Glomerular visceral epithelial cell (primary cell): ENCODE results near the gene COX19.

Source experiments
- DNase-seq: peaks from one replicate; pipeline ENCODE4 v3.0.0-alpha.2; 2016; ENCODE audit errors: extremely low spot score

Gene COX19

DNA sequence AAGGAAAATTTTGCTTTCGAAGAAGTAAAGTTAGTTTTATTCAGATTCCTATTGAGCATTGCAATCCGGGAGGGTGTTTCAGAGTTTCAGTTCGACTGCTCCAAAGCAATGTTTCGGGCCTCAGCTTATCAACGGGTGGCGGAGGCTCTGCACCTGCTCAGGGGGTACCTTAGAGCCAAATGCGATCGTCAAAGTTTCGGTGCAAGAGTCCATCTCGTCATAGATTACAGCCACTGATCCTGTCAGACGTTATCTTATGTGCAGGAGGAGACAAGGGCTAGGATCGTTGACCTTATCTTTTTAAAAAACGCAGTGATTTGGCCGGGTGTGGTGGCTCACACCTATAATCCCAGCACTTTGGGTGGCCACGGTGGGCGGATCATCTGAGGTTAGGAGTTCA lies 3.8 kb upstream of the COX19 start:
- DNase-seq = no peak

DNA sequence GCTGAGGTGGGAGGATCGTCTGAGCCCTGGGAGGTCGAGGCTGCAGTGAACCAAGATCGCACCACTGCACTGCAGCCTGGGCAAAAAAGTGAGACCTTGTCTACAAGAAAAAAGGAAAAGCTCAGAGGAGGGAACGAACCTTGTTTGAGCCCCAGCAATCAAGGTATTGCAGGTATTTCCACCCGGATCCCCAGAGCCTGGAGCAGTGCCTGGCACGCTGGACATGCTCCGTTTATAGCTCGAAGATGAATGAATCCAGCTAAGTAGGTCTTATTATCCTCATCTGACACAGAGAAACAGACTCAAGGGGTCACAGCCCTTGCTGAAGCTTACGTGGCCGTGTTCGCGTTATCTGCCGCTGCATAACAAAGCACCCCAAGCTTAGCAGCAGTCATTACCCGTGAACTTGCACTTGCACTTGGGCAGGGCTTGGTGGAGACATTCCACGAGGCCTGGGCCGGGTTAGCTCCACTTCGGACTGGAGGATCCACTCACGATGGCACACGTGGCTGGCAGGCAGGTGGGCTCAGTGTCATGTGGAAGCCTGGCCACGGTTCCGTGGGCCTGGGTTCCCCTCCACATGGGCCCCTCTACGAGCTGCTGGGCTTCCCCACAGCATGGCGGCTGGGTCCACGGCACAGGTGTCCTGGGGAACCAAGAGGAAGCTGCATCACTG lies 3.2 kb upstream of the COX19 start:
- no peak for DNase-seq

DNA sequence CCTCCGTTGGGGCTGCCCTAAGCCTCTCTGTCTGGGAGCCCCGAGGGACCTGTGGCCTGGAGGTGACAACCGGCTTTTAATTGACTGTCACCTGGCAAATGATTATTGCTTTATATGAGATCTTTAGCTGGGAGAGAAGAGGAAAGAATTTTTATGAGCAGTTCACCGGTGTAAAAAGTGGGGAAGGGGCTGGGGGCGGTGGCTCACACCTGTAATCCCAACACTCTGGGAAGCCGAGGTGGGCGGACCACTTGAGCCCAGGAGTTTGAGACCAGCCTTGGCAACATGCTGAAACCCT lies 2.6 kb upstream of the COX19 start:
- no peak for DNase-seq

DNA sequence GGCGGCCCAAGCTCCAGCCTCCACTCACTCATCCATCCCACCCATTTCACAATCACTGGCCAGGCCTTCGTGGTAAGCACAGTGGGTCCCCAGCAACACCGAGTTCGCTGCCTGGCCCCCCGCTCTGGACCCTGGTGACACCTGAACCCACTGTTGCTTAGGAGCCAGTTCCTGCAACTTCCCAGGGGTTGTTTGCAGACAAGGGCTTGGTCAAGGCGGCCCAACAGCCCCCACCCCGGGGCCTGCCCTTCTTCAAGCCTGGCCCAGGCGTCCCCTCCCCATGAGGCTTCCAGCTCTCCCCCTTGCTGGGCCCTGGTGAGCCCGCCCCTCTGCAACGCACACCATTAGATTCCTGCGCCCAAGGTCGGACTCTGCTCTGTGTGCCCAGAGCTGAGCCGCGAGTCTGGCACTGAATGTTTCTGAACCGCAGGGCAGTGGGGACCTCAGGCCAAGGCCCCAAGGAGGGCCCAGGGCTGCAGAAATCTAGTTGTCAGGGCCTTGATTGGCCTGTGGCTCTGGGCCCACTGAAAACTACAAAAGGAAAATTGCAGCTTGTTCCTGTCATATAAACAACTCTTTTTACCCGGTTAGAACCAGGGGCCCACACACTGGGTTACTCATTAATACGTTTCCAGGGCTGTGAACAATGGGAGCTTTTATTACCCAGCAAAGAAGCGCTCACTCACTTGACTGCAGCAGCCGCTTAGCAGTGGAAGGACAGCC lies 2.1 kb upstream of the COX19 start:
- DNase-seq = peak; percentile 67

DNA sequence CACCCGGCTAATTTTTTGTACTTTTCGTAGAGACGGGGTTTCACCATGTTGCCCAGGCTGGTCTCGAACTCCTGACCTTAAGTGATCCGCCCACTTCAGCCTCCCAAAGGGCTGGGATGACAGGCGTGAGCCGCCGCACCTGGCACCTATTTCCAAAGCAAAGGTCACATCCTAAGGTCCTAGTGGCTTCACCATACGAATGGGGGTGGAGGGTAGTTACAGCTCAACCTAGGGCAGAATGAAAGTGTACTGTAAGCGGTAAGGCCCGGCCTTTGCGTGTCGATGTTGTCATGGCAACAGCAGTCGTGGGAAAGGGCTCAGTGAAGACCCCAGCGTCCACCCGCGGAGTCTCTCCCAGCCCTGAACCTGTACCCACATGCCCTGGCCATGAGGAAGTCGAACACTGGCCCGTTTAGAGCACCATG lies 1.6 kb upstream of the COX19 start:
- DNase-seq = no peak

DNA sequence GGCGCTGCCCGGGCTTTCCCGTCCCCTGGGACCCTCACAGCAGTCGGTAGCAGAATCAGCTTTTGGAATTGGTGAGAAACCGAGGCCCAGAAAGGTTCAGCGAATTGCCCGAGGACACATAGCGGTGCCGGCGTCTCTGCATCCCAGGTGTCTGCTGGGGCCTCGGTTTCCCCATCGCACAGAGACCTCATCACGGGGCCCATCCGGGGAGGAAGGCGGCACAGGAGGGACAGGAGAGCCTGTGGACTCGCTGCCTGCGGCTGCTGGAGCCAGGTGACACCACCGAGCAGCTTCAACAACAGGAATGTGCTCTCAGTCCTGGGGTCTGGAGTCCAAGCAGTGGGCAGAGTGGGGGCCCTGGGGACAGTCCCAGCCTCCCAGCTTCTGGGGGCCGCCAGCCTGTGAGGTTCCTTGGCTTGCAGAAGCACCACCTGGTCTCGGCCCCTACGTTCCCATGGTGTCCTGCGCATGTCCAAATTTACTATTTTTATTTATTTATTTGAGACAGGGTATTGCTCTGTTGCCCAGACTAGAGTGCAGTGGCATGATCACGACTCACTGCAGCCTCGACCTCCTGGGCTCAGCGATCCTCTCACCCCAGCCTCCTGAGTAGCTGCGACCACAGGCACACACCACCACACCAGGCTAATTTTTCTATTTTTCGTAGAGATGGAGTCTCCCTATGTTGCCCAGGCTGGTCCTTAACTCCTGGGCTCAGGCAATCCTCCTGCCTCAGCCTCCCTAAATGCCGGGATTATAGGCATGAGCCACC lies 539 bp upstream of the COX19 start:
- no peak for DNase-seq

DNA sequence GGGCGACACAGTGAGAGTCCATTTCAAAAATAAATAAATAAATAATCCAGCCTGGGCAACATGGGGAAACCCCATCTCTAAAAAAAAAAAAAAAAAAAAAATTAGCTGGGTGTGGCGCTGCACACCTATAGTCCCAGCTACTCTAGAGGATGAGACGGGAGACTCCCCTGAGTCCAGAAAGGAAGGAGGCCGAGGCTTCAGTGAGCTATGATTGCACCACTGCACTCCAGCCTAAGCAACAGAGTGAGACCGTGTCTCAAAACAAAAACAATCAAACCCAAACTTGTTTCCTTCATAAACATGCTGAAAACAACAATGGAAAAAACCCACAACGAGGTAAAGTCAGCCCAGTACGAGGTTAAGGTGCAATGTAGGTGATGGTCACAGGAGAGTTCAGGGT lies 1.2 kb downstream of the COX19 start:
- DNase-seq = no peak

DNA sequence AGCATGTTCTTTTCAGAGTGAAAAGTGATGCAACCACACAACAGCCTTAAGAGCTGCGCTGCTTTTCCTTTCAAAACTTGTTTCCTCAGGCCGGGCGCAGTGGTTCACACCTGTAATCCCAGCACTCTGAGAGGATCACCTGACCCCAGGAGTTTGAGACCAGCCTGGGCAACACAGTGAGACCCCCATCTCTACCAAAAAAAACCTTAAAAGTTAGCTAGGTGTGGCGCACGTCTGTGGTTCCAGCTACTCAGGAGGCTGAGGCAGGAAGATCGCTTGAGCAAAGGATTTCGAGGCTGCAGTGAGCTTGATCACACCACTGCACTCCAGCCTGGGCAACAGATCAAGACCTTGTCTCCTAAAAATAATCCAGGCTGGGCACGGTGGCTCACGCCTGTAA lies 2.0 kb downstream of the COX19 start:
- no peak for DNase-seq

DNA sequence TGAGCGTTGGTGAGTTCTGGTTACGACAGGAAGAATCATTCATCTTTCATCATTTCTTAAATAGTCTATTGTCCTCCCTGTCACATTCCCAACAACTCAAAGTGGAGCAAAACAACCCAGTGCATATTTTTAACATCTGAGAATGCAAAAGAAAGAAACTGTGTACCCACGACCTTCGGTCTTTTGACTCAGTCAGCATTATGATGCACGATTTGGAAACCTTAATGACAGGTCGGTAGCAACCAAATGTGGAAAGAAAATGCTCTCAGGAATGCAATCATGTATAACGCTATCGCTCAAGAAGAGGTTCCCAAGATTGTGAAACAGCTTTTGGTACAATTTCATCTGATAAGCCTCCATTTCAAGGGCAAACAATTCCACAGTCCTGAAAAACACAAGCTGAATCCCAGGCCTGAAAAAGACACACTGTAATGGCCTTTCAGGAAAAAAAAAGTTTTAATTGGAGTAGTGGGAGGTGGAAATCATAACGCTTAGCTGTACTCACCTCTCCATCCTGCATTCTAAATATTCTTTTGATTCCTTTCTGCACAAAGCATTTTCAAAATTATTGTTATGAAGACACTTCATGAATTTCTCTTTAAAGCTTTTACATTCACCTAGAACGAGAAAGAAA lies 2.6 kb downstream of the COX19 start:
- no peak for DNase-seq

DNA sequence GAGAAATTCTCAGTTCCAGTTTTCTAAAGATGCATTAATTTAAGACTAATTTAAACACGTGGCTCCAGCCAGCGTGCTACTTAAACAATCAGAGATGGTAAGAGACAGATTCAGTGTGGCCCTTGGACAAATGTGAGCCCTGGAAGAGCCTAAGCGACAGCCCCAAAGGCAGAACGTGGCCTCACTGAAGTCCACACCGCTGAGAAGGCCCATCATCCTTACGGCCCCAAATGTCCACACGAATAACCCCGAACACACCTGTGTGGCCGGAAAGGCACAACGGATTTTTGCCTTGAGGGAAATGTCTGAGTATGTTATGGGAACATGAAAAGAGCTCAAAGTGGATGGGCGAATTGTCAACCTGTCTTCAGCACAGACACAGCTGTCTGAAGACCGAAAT lies 3.2 kb downstream of the COX19 start:
- DNase-seq = no peak

DNA sequence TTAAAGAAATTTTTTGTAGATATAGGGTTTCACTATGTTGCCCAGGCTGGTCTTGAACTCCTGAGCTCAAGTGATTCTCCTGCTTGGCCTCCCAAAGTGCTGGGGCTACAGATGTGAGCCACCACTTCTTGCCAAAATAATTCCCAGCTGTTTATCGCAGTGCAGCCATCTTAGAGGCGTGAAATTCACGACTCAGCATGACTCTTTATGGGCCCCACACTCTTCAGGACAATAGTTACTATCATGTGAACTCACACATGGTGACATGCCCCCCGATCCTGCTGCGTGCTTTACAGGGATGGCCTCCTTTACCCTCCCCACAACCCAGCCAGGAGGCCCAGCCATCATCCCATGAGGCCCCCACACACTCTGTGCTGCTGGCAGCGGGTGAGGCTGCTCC lies 4.6 kb downstream of the COX19 start:
- DNase-seq = no peak

DNA sequence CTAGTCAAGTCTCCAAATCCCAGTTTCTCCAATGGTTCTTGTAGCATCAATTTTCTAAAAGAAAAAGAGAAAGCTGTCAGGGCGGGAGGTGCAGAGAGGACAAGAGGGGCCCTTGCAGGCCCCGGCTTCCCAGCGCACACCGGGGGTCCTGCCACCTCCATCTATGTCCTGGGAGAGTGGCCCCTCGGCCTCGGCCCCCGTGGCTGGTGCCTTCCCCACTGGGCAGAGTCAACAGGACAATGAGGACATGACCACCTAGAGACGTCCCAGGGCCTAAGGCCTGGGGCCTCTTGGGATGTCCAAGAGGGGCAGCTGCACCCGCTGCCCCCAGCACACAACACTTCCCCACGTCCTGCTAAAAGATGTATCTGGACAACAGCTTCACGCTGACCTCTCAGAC lies 5.9 kb downstream of the COX19 start:
- no peak for DNase-seq

DNA sequence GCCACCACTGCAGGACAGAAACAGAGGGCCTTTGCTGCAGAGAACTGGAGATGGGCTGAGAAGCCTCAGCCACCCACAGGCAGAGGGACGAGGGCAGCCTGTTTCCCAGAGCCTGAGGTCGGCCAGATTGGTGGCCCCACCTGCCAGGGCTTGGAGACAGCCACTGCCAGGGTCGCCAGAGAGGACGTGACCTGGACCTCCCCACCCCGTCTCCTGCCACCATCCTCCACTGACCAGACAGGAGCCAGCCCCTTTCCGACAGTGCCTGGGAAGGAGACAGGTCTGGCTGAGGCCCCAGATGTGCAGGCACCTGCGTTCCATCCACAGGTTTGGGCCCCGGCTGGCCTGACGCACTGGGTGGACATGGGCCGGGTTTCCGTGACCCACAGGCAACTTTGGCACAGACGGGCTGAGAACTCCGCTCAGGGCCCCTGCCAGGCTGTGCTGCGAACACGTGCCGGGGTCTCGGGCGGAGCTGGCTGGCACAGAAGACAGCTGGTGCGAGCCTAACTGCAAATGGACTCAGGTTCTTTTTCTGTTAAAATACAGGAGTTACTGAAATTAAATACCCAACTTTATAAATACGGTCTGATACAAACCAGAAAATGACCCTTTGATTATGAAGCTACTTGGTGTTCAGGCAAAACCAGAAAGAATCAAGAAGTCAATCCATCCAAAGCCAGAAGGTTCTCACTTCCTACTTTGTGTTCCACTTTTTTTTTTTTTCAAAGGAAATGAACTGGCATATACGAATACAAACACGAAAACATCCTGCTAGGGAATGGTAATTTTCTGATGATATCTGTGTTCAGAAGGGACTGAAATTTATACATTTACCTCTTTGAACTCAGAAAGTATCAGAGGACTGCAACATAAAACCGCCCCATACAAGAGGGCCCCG lies 6.9 kb downstream of the COX19 start:
- no peak for DNase-seq

DNA sequence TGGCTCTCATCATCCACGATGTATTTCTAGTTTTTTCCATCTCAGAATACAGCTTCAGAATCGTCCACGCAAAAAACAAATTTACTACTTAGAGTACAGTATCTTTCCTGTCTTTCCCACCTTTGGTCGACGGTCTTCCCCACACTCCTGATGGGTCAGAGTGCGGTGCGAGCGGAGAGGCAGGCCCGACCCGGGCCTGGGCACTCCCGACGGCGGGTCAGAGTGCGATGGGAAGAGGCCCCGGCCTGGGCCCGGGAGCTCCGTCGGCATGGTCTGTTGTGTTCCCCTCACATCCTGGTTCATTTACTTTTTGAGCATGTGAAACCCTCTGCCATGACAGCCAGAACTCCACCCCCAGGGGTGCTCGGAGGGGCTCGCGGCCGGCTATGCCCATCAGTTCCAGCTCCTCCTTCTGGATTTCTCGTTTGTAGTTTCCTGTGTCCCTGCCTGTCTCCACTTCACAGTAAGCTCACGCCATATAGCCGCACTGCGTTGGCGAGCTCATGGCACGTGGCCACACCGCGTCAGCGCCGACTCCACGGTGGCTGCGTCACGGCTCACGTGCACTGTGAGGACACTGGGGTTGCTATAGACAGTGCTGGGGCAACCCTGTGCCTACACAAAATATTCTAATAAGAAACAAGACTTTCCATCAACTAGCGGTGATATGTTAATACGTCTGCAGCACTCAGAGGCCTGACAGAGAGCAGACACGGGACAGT lies 7.8 kb downstream of the COX19 start:
- no peak for DNase-seq

DNA sequence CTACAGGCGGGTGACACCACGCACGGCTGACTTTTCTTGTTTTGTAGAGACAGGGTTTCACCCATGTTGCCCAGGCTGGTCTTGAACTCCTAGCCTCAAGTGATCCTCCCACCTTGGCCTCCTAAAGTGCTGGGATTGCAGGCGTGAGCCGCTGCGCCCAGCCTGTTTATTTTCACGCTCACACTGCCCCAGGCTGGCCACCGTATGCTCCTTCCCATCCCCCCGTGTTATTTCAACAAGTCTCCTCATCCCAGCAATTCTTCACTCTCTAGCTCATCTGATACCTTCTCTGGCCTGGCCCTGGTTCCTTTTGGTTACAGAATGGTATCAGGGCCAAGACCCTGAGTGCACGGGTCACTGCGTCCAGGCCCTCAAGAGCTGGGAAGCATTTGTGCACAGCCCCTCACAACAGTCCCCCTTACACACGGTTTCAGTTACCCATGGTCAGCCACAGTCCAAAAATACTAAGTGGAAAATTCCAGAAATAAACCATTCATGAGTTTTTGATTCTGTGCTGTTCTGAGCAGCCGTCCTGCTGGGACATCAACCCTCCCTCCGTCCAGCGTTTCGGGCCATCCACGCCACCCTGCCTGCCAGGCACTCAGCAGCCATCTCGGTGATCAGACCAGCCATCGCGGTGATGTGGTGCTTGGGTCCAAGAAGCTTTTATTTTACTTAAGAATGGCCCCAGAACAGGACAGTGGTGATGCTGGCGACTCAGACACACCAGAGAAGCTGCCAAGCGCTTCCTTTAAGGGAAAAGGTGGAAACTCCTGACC lies 8.9 kb downstream of the COX19 start:
- DNase-seq = no peak

DNA sequence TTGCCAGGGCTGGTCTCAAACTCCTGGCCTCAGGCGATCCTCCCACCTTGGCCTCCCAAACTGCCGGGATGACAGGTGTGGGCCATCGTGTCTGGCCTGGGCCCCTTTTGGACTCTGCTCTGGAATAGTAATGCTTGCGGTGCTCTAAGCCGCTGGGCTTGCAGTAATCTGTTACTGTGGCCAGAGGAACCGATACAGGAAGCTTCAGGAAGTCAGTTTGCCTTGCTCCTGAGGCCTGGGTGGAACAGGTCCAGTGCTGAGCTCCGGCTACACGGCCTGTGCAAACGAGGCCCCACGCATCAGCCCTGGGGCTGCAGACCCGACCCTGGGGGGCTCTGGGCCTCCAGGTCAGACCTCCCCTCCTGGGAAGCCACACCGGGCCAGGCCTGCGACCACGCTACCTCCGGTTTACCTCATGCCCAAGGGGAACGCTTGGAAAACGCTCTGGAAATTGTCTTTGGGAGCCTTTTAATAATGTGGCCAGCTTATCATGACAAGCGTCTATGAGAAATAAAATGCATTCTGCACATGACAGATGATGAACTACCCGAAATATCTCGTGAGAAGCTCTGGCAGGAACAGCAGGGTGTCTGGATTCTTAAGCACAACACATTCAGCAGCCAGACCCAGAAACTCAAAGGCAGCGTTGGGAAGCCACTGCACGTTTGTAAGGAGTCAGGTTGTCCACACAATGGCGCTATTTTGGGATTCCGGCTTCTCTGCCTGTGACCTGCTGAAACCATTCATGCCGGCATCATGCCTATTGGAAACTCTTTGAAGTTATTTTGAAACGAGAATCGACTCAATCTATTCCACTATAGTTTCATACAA lies 10.7 kb downstream of the COX19 start:
- DNase-seq = no peak

DNA sequence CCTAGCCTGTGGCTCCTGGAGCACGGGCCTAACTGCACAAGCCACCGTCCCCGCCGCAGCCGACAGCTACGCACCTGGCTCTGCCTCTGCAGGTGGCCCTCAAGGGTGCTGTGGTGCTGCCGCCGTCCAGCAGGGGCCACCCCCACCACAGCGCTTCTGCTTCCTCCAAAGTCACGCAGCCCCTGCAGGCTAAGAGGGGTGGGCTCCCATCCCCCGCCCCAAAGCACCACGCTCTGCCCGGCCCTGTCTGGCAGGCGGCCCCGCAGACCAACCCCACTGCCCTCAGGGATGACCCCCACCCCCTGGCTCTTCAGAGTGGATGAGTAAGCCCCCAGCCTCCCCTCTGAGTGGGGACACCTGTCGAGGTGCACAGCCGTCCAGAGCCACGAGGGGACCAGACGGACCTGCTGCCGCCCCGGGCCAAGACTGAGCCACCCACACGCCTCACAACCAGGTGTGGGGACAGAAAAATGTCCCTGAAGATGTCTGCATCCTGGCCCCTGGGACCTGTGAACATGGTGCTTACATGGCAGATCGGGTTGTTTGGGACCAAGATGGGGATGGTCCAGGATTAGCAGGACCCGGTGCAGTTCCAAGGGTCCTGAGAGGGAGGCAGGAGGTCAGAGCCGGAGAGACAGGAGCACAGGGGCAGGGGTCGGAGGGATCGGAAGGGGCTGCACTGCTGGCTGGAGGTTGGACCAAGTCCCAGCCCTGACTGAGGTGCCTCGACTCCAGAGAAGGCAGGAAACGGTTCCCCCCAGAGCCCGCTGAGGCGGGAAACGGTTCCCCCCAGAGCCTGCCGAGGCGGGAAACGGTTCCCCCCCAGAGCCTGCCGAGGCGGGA lies 11.9 kb downstream of the COX19 start:
- DNase-seq = no peak

DNA sequence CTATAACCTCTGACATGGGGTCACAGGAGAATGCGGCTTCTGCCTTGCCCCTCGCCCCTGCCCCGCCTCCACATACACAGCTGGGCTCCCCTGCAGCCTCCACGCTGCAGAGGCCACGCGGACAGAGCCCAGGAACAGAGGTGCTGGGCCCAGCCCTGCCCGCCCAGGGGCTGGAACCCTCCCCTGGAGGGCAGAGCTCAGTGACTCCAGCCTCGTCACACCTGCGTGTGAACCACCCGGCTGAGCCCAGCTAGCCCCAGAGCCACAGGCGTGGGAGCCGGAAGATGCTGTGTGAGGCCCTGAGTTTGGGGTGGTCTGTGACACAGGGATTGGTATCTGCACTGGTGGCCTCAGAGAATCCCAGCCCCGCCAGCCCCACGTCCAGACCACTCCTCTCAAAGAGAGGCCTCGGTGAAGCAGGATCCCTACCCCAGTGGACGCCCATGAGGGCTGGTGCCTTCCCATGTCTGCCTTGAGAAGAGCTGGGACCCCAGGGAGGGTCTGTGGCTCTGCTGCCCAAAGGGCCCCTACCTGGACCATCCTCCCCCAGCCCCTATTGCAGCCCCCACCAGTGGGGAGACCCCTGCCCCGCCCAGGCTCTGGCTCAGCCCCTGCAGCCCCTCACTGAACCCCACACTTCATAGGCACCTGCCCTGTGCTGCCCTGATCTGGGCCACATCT lies 12.8 kb downstream of the COX19 start:
- no peak for DNase-seq
